ENCODE measurements around the gene CEP192.

DNA sequence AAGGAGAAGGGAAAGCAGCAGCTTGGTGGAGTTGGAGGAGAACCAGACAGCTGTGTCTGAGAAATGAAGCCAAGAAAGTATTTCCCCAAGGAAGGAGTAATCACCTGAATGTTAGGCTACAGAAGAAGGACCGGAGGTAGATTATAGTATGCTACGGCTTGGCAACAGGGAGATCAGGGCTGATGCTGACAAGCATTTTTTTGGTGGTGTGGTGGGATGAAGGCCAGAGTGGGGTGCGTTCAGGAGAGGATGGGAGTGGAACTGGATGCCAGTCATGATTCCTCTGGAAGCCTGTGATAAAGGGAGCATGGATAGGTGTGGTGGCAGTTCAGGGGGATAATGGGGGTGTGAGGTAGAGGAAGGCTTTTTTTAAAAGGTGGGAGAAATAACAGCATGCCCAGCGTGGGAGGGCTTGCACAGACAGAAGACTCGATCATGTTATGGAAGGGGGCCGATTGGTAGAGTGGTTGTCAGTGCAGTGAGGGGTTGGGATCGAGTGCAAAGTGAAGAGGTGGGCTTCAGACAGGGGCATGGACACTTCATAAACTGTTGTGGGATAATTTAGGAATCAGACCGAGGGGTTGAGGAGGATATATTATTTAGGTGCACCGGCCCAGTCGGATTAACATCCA is 5.6 kb downstream of the CEP192 start:
- no peak for TF ChIP-seq RAD21 (CRISPR knock-in tag; IDR thresholded peaks at IDR 0.05)
- TF ChIP-seq, protein P1, sequence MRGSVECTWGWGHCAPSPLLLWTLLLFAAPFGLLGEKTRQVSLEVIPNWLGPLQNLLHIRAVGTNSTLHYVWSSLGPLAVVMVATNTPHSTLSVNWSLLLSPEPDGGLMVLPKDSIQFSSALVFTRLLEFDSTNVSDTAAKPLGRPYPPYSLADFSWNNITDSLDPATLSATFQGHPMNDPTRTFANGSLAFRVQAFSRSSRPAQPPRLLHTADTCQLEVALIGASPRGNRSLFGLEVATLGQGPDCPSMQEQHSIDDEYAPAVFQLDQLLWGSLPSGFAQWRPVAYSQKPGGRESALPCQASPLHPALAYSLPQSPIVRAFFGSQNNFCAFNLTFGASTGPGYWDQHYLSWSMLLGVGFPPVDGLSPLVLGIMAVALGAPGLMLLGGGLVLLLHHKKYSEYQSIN (CRISPR knock-in tag; IDR thresholded peaks at IDR 0.05; ENCODE audit: borderline replicate concordance) = no peak
- no peak for TF ChIP-seq POLR2AphosphoS5 (IDR thresholded peaks at IDR 0.05; ENCODE audit: low read depth, low read length)
- TF ChIP-seq, protein P2, sequence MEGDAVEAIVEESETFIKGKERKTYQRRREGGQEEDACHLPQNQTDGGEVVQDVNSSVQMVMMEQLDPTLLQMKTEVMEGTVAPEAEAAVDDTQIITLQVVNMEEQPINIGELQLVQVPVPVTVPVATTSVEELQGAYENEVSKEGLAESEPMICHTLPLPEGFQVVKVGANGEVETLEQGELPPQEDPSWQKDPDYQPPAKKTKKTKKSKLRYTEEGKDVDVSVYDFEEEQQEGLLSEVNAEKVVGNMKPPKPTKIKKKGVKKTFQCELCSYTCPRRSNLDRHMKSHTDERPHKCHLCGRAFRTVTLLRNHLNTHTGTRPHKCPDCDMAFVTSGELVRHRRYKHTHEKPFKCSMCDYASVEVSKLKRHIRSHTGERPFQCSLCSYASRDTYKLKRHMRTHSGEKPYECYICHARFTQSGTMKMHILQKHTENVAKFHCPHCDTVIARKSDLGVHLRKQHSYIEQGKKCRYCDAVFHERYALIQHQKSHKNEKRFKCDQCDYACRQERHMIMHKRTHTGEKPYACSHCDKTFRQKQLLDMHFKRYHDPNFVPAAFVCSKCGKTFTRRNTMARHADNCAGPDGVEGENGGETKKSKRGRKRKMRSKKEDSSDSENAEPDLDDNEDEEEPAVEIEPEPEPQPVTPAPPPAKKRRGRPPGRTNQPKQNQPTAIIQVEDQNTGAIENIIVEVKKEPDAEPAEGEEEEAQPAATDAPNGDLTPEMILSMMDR (CRISPR knock-in tag; IDR thresholded peaks at IDR 0.05) = no peak
- no peak for TF ChIP-seq ZFX (CRISPR knock-in tag; IDR thresholded peaks at IDR 0.05; ENCODE audit: low read depth)
- TF ChIP-seq ATRX (CRISPR knock-in tag; IDR thresholded peaks at IDR 0.05; ENCODE audit: borderline replicate concordance) = no peak

All from HepG2 (cell line).